Large intestine (tissue), 3 donors: Measurements from ENCODE around the gene EPS8L1. TPM values are rescaled to one million over a fixed set of nuclear protein-coding genes. Genes with fewer than 3 reads are reported as not detected.

ENCODE experiments used
- DNase-seq, 2 donors: peaks; one replicate each; pipeline versions ENCODE4 v3.0.0 to v3.0.0-alpha.2; 2013
- H3K27ac ChIP-seq: one replicate; pipeline ENCODE4 v1.5.1; 2013; ENCODE audit warnings: low read length
- H3K27me3 ChIP-seq: 2 replicates; pipeline ENCODE4 v1.6.1; 2013; ENCODE audit warnings: low read length; ENCODE audit not compliant: control insufficient read depth, insufficient read depth
- H3K36me3 ChIP-seq: 2 replicates; pipeline ENCODE4 v1.6.1; 2013; ENCODE audit warnings: low read length; ENCODE audit not compliant: control insufficient read depth, insufficient read depth
- H3K4me1 ChIP-seq: one replicate; pipeline ENCODE4 v1.6.1; 2013; ENCODE audit warnings: low read length; ENCODE audit not compliant: control insufficient read depth, insufficient read depth
- H3K4me3 ChIP-seq: one replicate; pipeline ENCODE4 v1.5.1; 2013; ENCODE audit warnings: low read length
- H3K9me3 ChIP-seq: one replicate; pipeline ENCODE4 v1.6.1; 2013; ENCODE audit warnings: mild to moderate bottlenecking, low read depth, low read length, moderate library complexity; ENCODE audit not compliant: control insufficient read depth
- whole genome bisulfite sequencing: methylation state at CpG from one replicate; pipeline ENCODE4 v1.1.5; 2013; ENCODE audit warnings: low lambda C conversion rate; ENCODE audit not compliant: insufficient coverage; 5-methylcytosine and 5-hydroxymethylcytosine counted together
- polyA plus RNA-seq: library from polyadenylated mRNA; unstranded; fragments of 120-200 nt; gene quantifications from one replicate; pipeline ENCODE4 v1.2.1, GENCODE V29; 2013

The EPS8L1 gene
- polyA plus RNA-seq, 1 donor = 20.9 TPM

DNA sequence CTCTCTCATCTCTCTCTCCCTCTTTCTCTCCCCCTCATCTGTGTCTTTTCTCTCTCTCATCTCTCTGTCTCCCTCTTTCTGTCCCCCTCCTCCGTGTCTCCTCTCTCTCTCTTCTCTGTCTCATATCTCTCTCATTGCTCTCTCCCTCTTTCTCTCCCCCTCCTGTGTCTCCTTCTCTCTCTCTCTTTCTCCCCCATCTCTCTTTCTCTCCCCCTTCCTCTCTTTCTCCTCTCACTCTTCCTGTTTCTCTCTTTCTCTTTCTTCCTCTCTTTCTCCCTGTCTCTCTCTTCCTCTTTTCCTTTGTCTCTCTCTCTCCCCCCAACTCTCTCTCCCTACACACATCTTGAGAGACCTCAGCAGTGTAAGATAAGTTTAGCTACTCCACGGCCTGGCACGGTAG is 7.8 kb upstream of the EPS8L1 start:
- H3K36me3 ChIP-seq = no peaks in the 10 kb centered on the region
- WGBS = 8% methylated on average over 1 of the region's 3 CpGs
- H3K9me3 ChIP-seq = peaks cover 4% of the 10 kb centered on the region
- DNase-seq = no peak
- H3K4me3 ChIP-seq = no peak overlapping the region
- H3K27ac ChIP-seq = no peak overlapping the region
- H3K4me1 ChIP-seq = peaks cover 5% of the 10 kb centered on the region
- peaks cover 19% of the 10 kb centered on the region for H3K27me3 ChIP-seq

DNA sequence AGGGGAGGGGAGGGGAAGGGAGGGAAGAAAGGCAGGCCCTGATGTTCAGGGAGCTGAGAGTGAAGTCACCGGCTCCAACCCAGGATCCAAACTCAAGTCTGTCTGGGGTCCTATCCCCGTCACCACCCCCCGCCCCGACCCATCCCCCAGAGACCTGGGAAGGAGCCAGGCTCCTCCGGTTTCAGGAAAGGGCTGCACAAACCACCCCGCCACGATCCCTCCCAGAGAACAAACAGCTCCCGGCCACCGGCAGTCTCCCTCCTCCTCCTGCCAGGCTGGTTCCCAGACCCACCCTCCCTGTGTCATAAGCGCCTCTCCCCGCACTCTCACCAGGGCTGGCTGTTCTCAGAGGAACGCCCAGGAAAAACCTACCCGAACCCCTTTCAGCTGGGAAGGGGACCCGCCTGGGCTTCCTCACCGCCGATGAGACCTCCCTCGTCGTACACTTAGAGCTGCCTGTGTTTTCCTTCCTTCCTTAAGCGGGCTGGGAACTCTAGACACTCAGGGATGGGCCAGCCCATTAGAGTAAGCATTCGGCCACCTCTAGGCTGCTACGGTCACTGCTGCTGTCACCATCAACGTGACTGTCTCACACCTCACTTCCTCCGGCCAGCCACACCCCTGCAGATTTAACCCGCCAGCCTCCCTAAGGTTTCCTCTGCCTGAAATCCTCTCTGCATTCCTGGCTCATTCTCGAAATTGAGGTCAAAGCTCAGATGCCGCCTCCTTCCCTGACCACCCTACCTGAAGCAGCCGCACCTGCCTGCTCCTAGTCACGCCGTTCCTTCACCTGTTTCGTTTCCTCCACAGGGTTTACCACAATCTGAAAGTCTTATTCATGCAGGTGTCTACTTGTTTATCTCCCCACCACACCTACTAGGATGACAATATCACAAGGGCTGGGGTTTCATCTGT is 6.5 kb upstream of the EPS8L1 start:
- peaks cover 5% of the 10 kb centered on the region for H3K4me1 ChIP-seq
- H3K27me3 ChIP-seq = peaks cover 19% of the 10 kb centered on the region
- H3K9me3 ChIP-seq = no peaks in the 10 kb centered on the region
- peak; percentile 77 to 91 for DNase-seq
- no peaks in the 10 kb centered on the region for H3K36me3 ChIP-seq
- WGBS = no CpG with 5 or more reads among the region's 30 CpGs
- peak overlapping the region; percentile 55 for H3K27ac ChIP-seq
- peak overlapping the region; percentile 7 for H3K4me3 ChIP-seq

DNA sequence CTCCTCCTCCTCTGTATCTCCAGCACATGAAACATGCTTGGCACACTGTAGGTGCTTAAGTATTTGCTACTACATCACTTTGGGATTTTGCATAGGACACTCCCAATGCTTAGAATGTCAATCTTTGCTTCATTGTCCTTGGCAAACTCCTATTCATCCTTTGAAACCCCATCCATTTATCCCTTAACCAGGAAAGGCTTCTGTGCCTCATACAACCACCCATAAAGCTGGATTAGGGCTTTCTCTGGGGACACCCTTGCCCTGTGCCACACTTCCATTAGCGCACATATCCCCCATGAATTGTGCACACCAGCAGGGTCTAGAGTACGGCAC is 5.8 kb upstream of the EPS8L1 start:
- Histone ChIP-seq H3K9me3 (no peaks in the 10 kb centered on the region), H3K27ac (peak overlapping the region; percentile 55), H3K27me3 (peaks cover 19% of the 10 kb centered on the region), H3K4me1 (peaks cover 5% of the 10 kb centered on the region), H3K36me3 (no peaks in the 10 kb centered on the region), H3K4me3 (no peak overlapping the region)
- no CpG with 5 or more reads among the region's 2 CpGs for WGBS
- no peak for DNase-seq

DNA sequence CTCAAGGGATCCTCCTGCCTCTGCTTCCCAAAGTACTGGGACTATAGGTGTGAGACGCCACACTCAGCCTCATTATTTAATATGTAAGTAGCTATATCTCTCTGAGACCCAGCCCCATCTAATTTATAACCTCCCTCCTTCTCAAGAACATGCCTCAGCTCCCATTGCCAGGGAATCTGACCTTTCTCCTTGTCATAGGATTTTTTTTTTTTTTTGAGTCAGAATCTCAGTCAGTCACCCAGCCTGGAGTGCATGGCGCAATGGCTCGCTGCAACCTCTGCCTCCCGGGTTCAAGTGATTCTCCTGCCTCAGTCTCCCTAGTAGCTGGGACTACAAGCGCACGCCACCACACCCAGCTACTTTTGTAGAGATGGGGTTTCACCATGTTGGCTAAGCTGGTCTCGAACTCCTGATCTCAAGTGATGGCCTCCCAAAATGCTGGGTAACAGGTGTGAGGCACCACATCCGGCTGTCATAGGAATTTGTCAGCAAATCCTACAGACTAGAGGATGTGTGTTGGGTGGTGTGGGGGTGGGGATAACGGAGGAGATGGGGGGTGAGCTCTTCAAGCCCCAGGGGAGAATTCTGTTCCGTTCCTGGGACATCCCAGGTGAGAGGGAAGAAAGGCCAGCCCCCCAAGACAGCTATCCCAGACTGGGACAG is 5.1 kb upstream of the EPS8L1 start:
- no peak for DNase-seq
- Histone ChIP-seq H3K27me3 (peaks cover 19% of the 10 kb centered on the region), H3K4me1 (peaks cover 10% of the 10 kb centered on the region), H3K4me3 (no peak overlapping the region), H3K36me3 (no peaks in the 10 kb centered on the region), H3K9me3 (no peaks in the 10 kb centered on the region), H3K27ac (no peak overlapping the region)
- WGBS = no CpG with 5 or more reads among the region's 10 CpGs

DNA sequence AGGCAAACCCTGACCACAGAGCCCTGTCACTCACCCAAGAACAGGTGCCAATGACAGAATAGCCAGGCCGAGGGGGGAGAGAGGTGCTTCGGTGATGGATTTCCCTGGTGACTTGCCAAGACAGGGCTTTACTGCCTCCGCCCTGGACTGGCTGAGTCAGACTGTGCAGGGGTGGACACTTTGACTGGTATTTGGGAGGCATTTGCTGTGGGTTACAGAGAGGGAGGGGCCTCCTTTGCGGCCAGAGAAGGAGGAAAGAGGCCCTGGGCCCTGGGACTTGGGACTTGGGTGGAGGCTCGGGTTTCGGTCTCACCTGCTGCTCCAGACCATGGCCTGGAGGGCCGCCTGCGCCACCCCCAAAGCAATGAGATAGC is 4.6 kb upstream of the EPS8L1 start:
- H3K27ac ChIP-seq = no peak overlapping the region
- H3K9me3 ChIP-seq = no peaks in the 10 kb centered on the region
- peak in 1 of 2 donors; percentile 67 for DNase-seq
- H3K4me1 ChIP-seq = peaks cover 10% of the 10 kb centered on the region
- WGBS = no CpG with 5 or more reads among the region's 8 CpGs
- no peaks in the 10 kb centered on the region for H3K36me3 ChIP-seq
- peaks cover 19% of the 10 kb centered on the region for H3K27me3 ChIP-seq
- H3K4me3 ChIP-seq = no peak overlapping the region

DNA sequence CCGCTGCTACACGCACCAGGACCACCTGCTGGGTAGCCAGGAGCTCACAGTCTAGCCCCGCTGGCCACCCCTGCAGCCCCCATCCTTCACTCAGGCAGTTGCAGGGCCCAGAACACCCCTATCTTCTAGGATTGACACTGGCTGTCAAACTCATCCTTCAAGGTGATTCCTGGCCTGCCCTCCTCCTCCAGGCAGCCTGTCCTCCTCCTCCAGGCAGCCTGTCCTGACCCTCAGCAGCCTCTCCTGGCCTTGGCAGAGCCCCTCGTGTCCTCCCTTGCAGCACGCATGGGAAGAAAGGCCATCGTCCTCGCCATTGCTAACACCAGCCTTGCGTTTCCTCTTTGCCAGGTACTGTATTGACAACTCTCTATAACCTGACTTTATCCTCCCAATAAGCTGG is 3.8 kb upstream of the EPS8L1 start:
- WGBS = no CpG with 5 or more reads among the region's 8 CpGs
- H3K27me3 ChIP-seq = peaks cover 16% of the 10 kb centered on the region
- no peak overlapping the region for H3K27ac ChIP-seq
- H3K36me3 ChIP-seq = no peaks in the 10 kb centered on the region
- H3K4me1 ChIP-seq = peaks cover 10% of the 10 kb centered on the region
- no peak overlapping the region for H3K4me3 ChIP-seq
- no peak for DNase-seq
- no peaks in the 10 kb centered on the region for H3K9me3 ChIP-seq

DNA sequence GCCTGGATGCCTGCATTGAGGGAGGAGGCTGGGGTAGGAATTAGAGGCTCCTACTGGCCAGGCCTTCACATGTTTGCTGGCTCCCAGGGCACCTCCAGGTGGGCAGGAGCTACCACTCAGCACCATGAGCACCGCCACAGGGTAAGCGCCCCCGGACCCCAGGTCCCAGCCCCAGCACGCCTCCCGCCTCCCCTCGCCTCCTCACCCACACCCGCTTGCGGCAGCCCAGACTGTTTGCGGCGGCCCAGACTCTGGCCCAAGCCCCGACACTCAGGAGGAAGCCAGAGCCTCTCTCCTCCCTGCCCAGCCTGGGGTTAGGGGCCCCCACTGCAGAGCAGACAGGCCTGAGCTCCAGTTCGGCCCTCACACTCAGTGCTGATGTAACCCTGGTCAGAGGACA is 652 bp downstream of the EPS8L1 start:
- Histone ChIP-seq H3K9me3 (peaks cover 2% of the 10 kb centered on the region), H3K27ac (no peak overlapping the region), H3K36me3 (no peaks in the 10 kb centered on the region), H3K27me3 (peaks cover 22% of the 10 kb centered on the region), H3K4me3 (no peak overlapping the region), H3K4me1 (peaks cover 22% of the 10 kb centered on the region)
- no CpG with 5 or more reads among the region's 12 CpGs for WGBS
- DNase-seq = no peak

DNA sequence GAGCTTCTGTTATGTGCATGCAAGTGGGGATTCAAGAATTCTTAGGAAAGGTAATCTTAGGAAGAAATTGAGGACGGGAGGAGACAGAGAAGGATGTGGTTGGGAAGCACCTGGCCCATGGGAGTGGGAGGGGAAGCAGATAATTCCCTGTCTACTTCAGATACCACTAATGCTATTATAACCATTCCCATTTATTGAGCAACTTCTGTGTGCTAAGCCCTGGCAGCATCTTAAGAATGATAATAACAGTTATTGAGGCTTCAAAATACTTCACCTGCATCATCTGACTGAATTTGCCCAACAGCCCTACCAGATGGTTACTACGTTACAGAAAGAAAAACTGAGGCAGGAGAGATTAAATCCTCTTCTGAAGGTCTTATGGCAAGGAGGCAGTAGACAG is 1.4 kb downstream of the EPS8L1 start:
- no peak overlapping the region for H3K4me3 ChIP-seq
- peaks cover 30% of the 10 kb centered on the region for H3K27me3 ChIP-seq
- H3K9me3 ChIP-seq = peaks cover 9% of the 10 kb centered on the region

DNA sequence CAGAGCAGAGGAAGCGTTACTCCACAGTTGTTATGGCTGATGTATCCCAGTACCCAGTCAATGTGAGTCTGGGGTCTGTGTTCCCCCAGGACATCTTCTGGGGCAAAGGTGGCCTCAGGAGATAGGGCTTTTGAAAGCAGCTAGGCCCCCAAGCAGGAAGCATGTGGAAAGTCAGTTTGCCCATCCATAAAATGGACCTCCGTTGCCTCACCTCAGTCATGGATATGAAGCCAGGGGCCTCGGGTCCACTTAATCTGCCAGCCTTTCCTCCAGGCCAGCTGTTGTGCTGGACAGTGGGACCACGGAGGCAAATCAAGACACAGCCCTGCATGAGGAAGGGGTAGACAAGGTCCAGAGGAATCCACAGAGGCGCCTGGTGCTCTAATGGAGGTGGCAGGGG is 3.3 kb downstream of the EPS8L1 start:
- DNase-seq = no peak
- no peak overlapping the region for H3K4me3 ChIP-seq
- peaks cover 49% of the 10 kb centered on the region for H3K27me3 ChIP-seq
- no CpG with 5 or more reads among the region's 5 CpGs for WGBS
- peaks cover 26% of the 10 kb centered on the region for H3K4me1 ChIP-seq
- H3K9me3 ChIP-seq = peaks cover 18% of the 10 kb centered on the region
- no peak overlapping the region for H3K27ac ChIP-seq
- no peaks in the 10 kb centered on the region for H3K36me3 ChIP-seq

More for the DNA sequence above, 1.4 kb downstream of the EPS8L1 start:
- H3K36me3 ChIP-seq = no peaks in the 10 kb centered on the region
- no peak for DNase-seq
- peaks cover 26% of the 10 kb centered on the region for H3K4me1 ChIP-seq
- H3K27ac ChIP-seq = no peak overlapping the region
- WGBS = no CpG with 5 or more reads among the region's 2 CpGs

DNA sequence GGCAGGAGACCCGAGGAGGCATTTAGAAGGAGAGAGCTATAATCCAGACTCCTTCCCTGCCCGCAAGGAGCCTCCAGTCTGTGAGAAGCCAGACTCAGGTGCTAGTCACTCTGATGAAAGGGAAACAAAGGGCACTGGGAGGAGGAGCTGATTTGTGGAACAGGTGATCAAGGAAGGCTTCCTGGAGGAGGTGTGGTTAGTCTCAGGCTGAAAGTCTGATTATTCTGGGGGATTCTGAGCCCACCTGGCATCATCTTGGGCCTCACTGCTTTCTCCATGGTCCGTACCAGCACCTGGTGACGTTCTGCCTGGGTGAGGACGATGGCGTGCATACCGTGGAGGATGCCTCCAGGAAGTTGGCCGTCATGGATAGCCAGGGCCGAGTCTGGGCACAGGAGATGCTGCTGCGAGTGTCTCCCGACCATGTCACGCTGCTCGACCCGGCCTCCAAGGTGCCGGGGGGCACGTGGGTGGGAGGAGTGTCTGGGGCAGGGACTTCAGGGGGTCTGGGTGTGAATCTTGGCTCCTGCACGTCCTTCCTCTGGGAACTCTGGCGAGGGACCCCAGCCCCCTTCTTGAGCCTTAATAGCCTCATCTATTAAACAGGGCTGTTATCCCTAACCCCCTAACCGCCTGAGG is 3.9 kb downstream of the EPS8L1 start:
- no CpG with 5 or more reads among the region's 19 CpGs for WGBS
- DNase-seq = no peak
- H3K4me3 ChIP-seq = no peak overlapping the region
- peaks cover 18% of the 10 kb centered on the region for H3K9me3 ChIP-seq
- no peaks in the 10 kb centered on the region for H3K36me3 ChIP-seq
- peaks cover 54% of the 10 kb centered on the region for H3K27me3 ChIP-seq
- peaks cover 26% of the 10 kb centered on the region for H3K4me1 ChIP-seq
- no peak overlapping the region for H3K27ac ChIP-seq
